ENCODE measurements around the gene HORMAD1. TPM values are rescaled to one million over a fixed set of nuclear protein-coding genes. Genes with fewer than 3 reads are reported as not detected.
A peak's percentile ranks its signal among the peaks of the same experiment; 100 is the strongest.

HORMAD1 gene
- total and polyA plus RNA-seq, 5 donors from 2014 or later = not detected

GRCh38 chr1:150696995-150697927 lies 23.4 kb downstream of the HORMAD1 start, which contains the start of gene GOLPH3L:
Gene GOLPH3L, minus strand, starts transcription at chr1:150697154. Its CDS starts 2,316 bp downstream, at chr1:150694838.
- Histone ChIP-seq H3K4me3 (ENCODE audit: low read depth, low read length) (peak within 1 kb of the TSS; percentile 89), H3K27ac (ENCODE audit: insufficient read depth, low read length, poor library complexity, severe bottlenecking) (peak within 1 kb of the TSS; percentile 79), H3K9me3 (ENCODE audit: control insufficient read depth in 2 of 2, low read length in 2 of 2) (no peaks in the 10 kb centered on the region), H3K27me3 (ENCODE audit: control insufficient read depth, insufficient read depth, low read length) (no peaks in the 10 kb centered on the region), H3K4me1 (ENCODE audit: control insufficient read depth, insufficient read depth, low read length, poor library complexity, severe bottlenecking) (peaks cover 13% of the 10 kb centered on the region), H3K36me3 (ENCODE audit: control insufficient read depth, insufficient read depth, low read length) (peaks cover 19% of the 10 kb centered on the region)
- Mint-ChIP-seq H3K27me3 (no peaks in the 10 kb centered on the region), H3K9me3 (no peaks in the 10 kb centered on the region), H3K4me1 (peaks cover 20 to 41% (median 28%) of the 10 kb centered on the region in 4 donors), H3K27ac (peak within 1 kb of the TSS; percentile 96 to 97 (median 96)), H3K36me3 (peaks cover 17% of the 10 kb centered on the region), H3K4me3 (peak within 1 kb of the TSS; percentile 94 to 99 (median 97))
- ATAC-seq (ENCODE audit: low read depth in 2 of 2) (peak; percentile 99), DNase-seq (peak; percentile 82 to 98 (median 92))

GRCh38 chr1:150696590-150696989 lies 24.1 kb downstream of the HORMAD1 start:
- Histone ChIP-seq H3K9me3 (ENCODE audit: control insufficient read depth in 2 of 2, low read length in 2 of 2) (no peaks in the 10 kb centered on the region), H3K36me3 (ENCODE audit: control insufficient read depth, insufficient read depth, low read length) (peaks cover 21% of the 10 kb centered on the region), H3K4me1 (ENCODE audit: control insufficient read depth, insufficient read depth, low read length, poor library complexity, severe bottlenecking) (peaks cover 13% of the 10 kb centered on the region), H3K4me3 (ENCODE audit: low read depth, low read length) (peak overlapping the region; percentile 89), H3K27me3 (ENCODE audit: control insufficient read depth, insufficient read depth, low read length) (no peaks in the 10 kb centered on the region), H3K27ac (ENCODE audit: insufficient read depth, low read length, poor library complexity, severe bottlenecking) (peak overlapping the region; percentile 79)
- no peaks in the 10 kb centered on the region for H3K9me3 Mint-ChIP-seq
- DNase-seq = peak in 1 of 3 donors; percentile 3
- H3K36me3 Mint-ChIP-seq = peaks cover 19% of the 10 kb centered on the region
- peak overlapping the region; percentile 96 to 97 (median 96) for H3K27ac Mint-ChIP-seq
- no peaks in the 10 kb centered on the region for H3K27me3 Mint-ChIP-seq
- no peak for ATAC-seq (ENCODE audit: low read depth in 2 of 2)
- peaks cover 21 to 45% (median 27%) of the 10 kb centered on the region in 4 donors for H3K4me1 Mint-ChIP-seq
- peak overlapping the region; percentile 94 to 99 (median 97) for H3K4me3 Mint-ChIP-seq

- Mint-ChIP-seq H3K36me3 (peaks cover 23% of the 10 kb centered on the region), H3K4me1 (peaks cover 24 to 47% (median 31%) of the 10 kb centered on the region in 4 donors), H3K9me3 (no peaks in the 10 kb centered on the region), H3K27ac (peak overlapping the region; percentile 45 to 96 (median 74)), H3K4me3 (peak overlapping the region; percentile 93 to 99 (median 96)), H3K27me3 (no peaks in the 10 kb centered on the region)
- peak overlapping the region; percentile 79 for H3K27ac ChIP-seq (ENCODE audit: insufficient read depth, low read length, poor library complexity, severe bottlenecking)
- H3K27me3 ChIP-seq (ENCODE audit: control insufficient read depth, insufficient read depth, low read length) = no peaks in the 10 kb centered on the region
- H3K9me3 ChIP-seq (ENCODE audit: control insufficient read depth in 2 of 2, low read length in 2 of 2) = no peaks in the 10 kb centered on the region
- DNase-seq (peak in 2 of 3 donors; percentile 11 to 20), ATAC-seq (ENCODE audit: low read depth in 2 of 2) (no peak)
- H3K36me3 ChIP-seq (ENCODE audit: control insufficient read depth, insufficient read depth, low read length) = peaks cover 21% of the 10 kb centered on the region
- H3K4me3 ChIP-seq (ENCODE audit: low read depth, low read length) = peak overlapping the region; percentile 89
- peaks cover 13% of the 10 kb centered on the region for H3K4me1 ChIP-seq (ENCODE audit: control insufficient read depth, insufficient read depth, low read length, poor library complexity, severe bottlenecking)
Observed at GRCh38 chr1:150696162-150696561, 24.5 kb downstream of the HORMAD1 start.

- ATAC-seq (ENCODE audit: low read depth in 2 of 2) = no peak
- peaks cover 26% of the 10 kb centered on the region for H3K36me3 Mint-ChIP-seq
Observed at GRCh38 chr1:150695561-150695960, 25.1 kb downstream of the HORMAD1 start.

GRCh38 chr1:150692720-150693119 lies 28.0 kb downstream of the HORMAD1 start:
- H3K27me3 Mint-ChIP-seq = no peaks in the 10 kb centered on the region
- no peaks in the 10 kb centered on the region for H3K9me3 Mint-ChIP-seq
- Histone ChIP-seq H3K27ac (ENCODE audit: insufficient read depth, low read length, poor library complexity, severe bottlenecking) (no peak overlapping the region), H3K4me3 (ENCODE audit: low read depth, low read length) (no peak overlapping the region), H3K27me3 (ENCODE audit: control insufficient read depth, insufficient read depth, low read length) (no peaks in the 10 kb centered on the region), H3K4me1 (ENCODE audit: control insufficient read depth, insufficient read depth, low read length, poor library complexity, severe bottlenecking) (peaks cover 8% of the 10 kb centered on the region), H3K36me3 (ENCODE audit: control insufficient read depth, insufficient read depth, low read length) (peaks cover 31% of the 10 kb centered on the region), H3K9me3 (ENCODE audit: control insufficient read depth in 2 of 2, low read length in 2 of 2) (no peaks in the 10 kb centered on the region)
- no peak overlapping the region for H3K27ac Mint-ChIP-seq
- peaks cover 30 to 53% (median 41%) of the 10 kb centered on the region in 4 donors for H3K4me1 Mint-ChIP-seq
- H3K36me3 Mint-ChIP-seq = peaks cover 33% of the 10 kb centered on the region
- no peak for DNase-seq
- no peak overlapping the region for H3K4me3 Mint-ChIP-seq
- no peak for ATAC-seq (ENCODE audit: low read depth in 2 of 2)

More at GRCh38 chr1:150695561-150695960, 25.1 kb downstream of the HORMAD1 start:
- peaks cover 13% of the 10 kb centered on the region for H3K4me1 ChIP-seq (ENCODE audit: control insufficient read depth, insufficient read depth, low read length, poor library complexity, severe bottlenecking)
- Mint-ChIP-seq H3K27ac (peak overlapping the region in 1 of 3 donors; percentile 70), H3K9me3 (no peaks in the 10 kb centered on the region), H3K4me3 (peak overlapping the region; percentile 7 to 77 (median 48)), H3K27me3 (no peaks in the 10 kb centered on the region), H3K4me1 (peaks cover 27 to 49% (median 34%) of the 10 kb centered on the region in 4 donors)
- no peaks in the 10 kb centered on the region for H3K9me3 ChIP-seq (ENCODE audit: control insufficient read depth in 2 of 2, low read length in 2 of 2)
- no peaks in the 10 kb centered on the region for H3K27me3 ChIP-seq (ENCODE audit: control insufficient read depth, insufficient read depth, low read length)
- peak overlapping the region; percentile 89 for H3K4me3 ChIP-seq (ENCODE audit: low read depth, low read length)
- no peak for DNase-seq
- peaks cover 21% of the 10 kb centered on the region for H3K36me3 ChIP-seq (ENCODE audit: control insufficient read depth, insufficient read depth, low read length)
- H3K27ac ChIP-seq (ENCODE audit: insufficient read depth, low read length, poor library complexity, severe bottlenecking) = peak overlapping the region; percentile 79

- Mint-ChIP-seq H3K4me3 (no peak overlapping the region), H3K9me3 (no peaks in the 10 kb centered on the region), H3K27me3 (no peaks in the 10 kb centered on the region), H3K4me1 (peaks cover 22 to 36% (median 29%) of the 10 kb centered on the region in 4 donors), H3K27ac (peak overlapping the region in 1 of 3 donors; percentile 83), H3K36me3 (peaks cover 27% of the 10 kb centered on the region)
- Histone ChIP-seq H3K36me3 (ENCODE audit: control insufficient read depth, insufficient read depth, low read length) (peaks cover 21% of the 10 kb centered on the region), H3K4me1 (ENCODE audit: control insufficient read depth, insufficient read depth, low read length, poor library complexity, severe bottlenecking) (peaks cover 7% of the 10 kb centered on the region), H3K27me3 (ENCODE audit: control insufficient read depth, insufficient read depth, low read length) (no peaks in the 10 kb centered on the region), H3K4me3 (ENCODE audit: low read depth, low read length) (no peak overlapping the region), H3K27ac (ENCODE audit: insufficient read depth, low read length, poor library complexity, severe bottlenecking) (no peak overlapping the region), H3K9me3 (ENCODE audit: control insufficient read depth in 2 of 2, low read length in 2 of 2) (no peaks in the 10 kb centered on the region)
- DNase-seq (no peak), ATAC-seq (ENCODE audit: low read depth in 2 of 2) (no peak)
Observed at GRCh38 chr1:150688763-150689162, 31.9 kb downstream of the HORMAD1 start.

- peaks cover 8% of the 10 kb centered on the region for H3K4me1 ChIP-seq (ENCODE audit: control insufficient read depth, insufficient read depth, low read length, poor library complexity, severe bottlenecking)
- H3K27ac ChIP-seq (ENCODE audit: insufficient read depth, low read length, poor library complexity, severe bottlenecking) = no peak overlapping the region
- H3K27me3 Mint-ChIP-seq = no peaks in the 10 kb centered on the region
- no peak overlapping the region for H3K4me3 Mint-ChIP-seq
- H3K36me3 Mint-ChIP-seq = peaks cover 20% of the 10 kb centered on the region
- H3K27ac Mint-ChIP-seq = peak overlapping the region in 1 of 3 donors; percentile 42
- peaks cover 15% of the 10 kb centered on the region for H3K36me3 ChIP-seq (ENCODE audit: control insufficient read depth, insufficient read depth, low read length)
- ATAC-seq (ENCODE audit: low read depth in 2 of 2) (no peak), DNase-seq (no peak)
- peaks cover 12 to 28% (median 18%) of the 10 kb centered on the region in 4 donors for H3K4me1 Mint-ChIP-seq
- H3K9me3 Mint-ChIP-seq = no peaks in the 10 kb centered on the region
- no peak overlapping the region for H3K4me3 ChIP-seq (ENCODE audit: low read depth, low read length)
- H3K27me3 ChIP-seq (ENCODE audit: control insufficient read depth, insufficient read depth, low read length) = no peaks in the 10 kb centered on the region
- no peaks in the 10 kb centered on the region for H3K9me3 ChIP-seq (ENCODE audit: control insufficient read depth in 2 of 2, low read length in 2 of 2)
Observed at GRCh38 chr1:150686275-150686674, 34.4 kb downstream of the HORMAD1 start.
